K562 (cell line): Measurements from ENCODE around the gene KIF3A. TPM values are rescaled to one million over a fixed set of nuclear protein-coding genes. Genes with fewer than 3 reads are reported as not detected.

ENCODE experiments used
- BDP1 ChIP-seq: IDR thresholded peaks from 3 replicates; pipeline ENCODE4 v1.6.1; 2011; ENCODE audit not compliant: insufficient read length, insufficient read depth
- FOXO4 ChIP-seq: fragments of 450-650 bp; formaldehyde crosslinking; IDR thresholded peaks from 2 replicates; pipeline ENCODE4 v1.4.0; 2020; ENCODE audit warnings: mild to moderate bottlenecking, moderate library complexity
- FUS ChIP-seq: fragments of 200-400 bp; formaldehyde crosslinking; optimal IDR thresholded peaks from 2 replicates; pipeline ENCODE3; 2017; ENCODE audit warnings: low read depth, low read length
- HMGN3 ChIP-seq: IDR thresholded peaks from 2 replicates; pipeline ENCODE4 v1.6.1; 2011; ENCODE audit warnings: borderline replicate concordance, low read depth, mild to moderate bottlenecking, mixed read lengths, low read length; ENCODE audit not compliant: insufficient read length; ENCODE audit errors: extremely low read depth
- JUNB ChIP-seq: fragments of 450-650 bp; formaldehyde crosslinking; conservative IDR thresholded peaks from 2 replicates; pipeline ENCODE4 v1.4.0; 2020; ENCODE audit warnings: mild to moderate bottlenecking
- KDM5B ChIP-seq: fragments of 200-600 bp; sonication (generic); IDR thresholded peaks from 2 replicates; pipeline ENCODE4 v1.6.1; 2012; ENCODE audit warnings: low read depth, mild to moderate bottlenecking, moderate library complexity, low read length, control low read depth, inconsistent platforms; ENCODE audit not compliant: insufficient replicate concordance
- NR3C1 ChIP-seq: sonication (generic); formaldehyde crosslinking; IDR thresholded peaks from 2 replicates; pipeline ENCODE4 v1.8.1; 2022; ENCODE audit warnings: missing genetic modification reagents
- POLR2AphosphoS2 ChIP-seq: IDR thresholded peaks from 2 replicates; pipeline ENCODE4 v1.6.1; 2012; ENCODE audit warnings: low read length, improper control_type of control experiment
- SMAD1 ChIP-seq: fragments of 150-350 bp; IDR thresholded peaks from 2 replicates; pipeline ENCODE4 v1.6.1; 2014; ENCODE audit warnings: low read length, low read depth; ENCODE audit not compliant: partially characterized antibody
- SMAD2 ChIP-seq: fragments of 150-350 bp; IDR thresholded peaks from 2 replicates; pipeline ENCODE4 v1.6.1; 2014; ENCODE audit warnings: low read depth, mild to moderate bottlenecking, low read length
- SP2 ChIP-seq: IDR thresholded peaks from 2 replicates; pipeline ENCODE4 v1.6.1; 2011; ENCODE audit warnings: mild to moderate bottlenecking, low read depth, low read length, moderate library complexity; ENCODE audit not compliant: poor library complexity, severe bottlenecking; ENCODE audit errors: extremely low read depth
- SRSF9 ChIP-seq: fragments of 200-400 bp; formaldehyde crosslinking; IDR thresholded peaks from 2 replicates; pipeline ENCODE4 v1.6.1; 2017; ENCODE audit warnings: low read depth, low read length, borderline replicate concordance
- ZBTB17 ChIP-seq: fragments of 450-650 bp; formaldehyde crosslinking; IDR thresholded peaks from 2 replicates; pipeline ENCODE4 v1.4.0; 2020; ENCODE audit warnings: mild to moderate bottlenecking
- ZNF165 ChIP-seq: fragments of 250-450 bp; sonication (Bioruptor Pico); IDR thresholded peaks from 2 replicates; pipeline ENCODE4 v1.4.0; 2020; ENCODE audit warnings: borderline replicate concordance
- ZNF239 ChIP-seq: fragments of 250-450 bp; sonication (Bioruptor Pico); IDR thresholded peaks from 2 replicates; pipeline ENCODE4 v1.4.0; 2020; ENCODE audit warnings: mild to moderate bottlenecking
- ZNF707 ChIP-seq: fragments of 250-450 bp; sonication (Bioruptor Pico); conservative IDR thresholded peaks from 2 replicates; pipeline ENCODE4 v1.8.0; 2022; ENCODE audit warnings: inconsistent platforms, mild to moderate bottlenecking, moderate library complexity
- ZSCAN32 ChIP-seq: fragments of 450-650 bp; formaldehyde crosslinking; IDR thresholded peaks from 2 replicates; pipeline ENCODE4 v1.4.0; 2020; ENCODE audit warnings: mild to moderate bottlenecking, moderate library complexity
- ZZZ3 ChIP-seq: fragments of 450-650 bp; IDR thresholded peaks from 2 replicates; pipeline ENCODE4 v1.6.1; 2016; ENCODE audit warnings: antibody characterized with exemption, mild to moderate bottlenecking, moderate library complexity
- polyA plus RNA-seq, 8 experiments: library from polyadenylated mRNA; depleted of rRNA in 4 of 8; stranded (reverse) in 5 of 8; unstranded in 3 of 8; fragments of >200 nt; fragmentation: Nextera tagmentation in 2 of 8; fragmentation: Illumina TruSeq in 1 of 8; extraction: Ambion mirVana in 2 of 8; extraction: Trizol in 1 of 8; gene quantifications; 2 replicates each; pipeline versions ENCODE4 v1.2.1 to v1.2.3, GENCODE V29; 2011 to 2014; ENCODE audit warnings: inconsistent platforms in 1 of 8, missing spikeins in 1 of 8
- total RNA-seq, 7 experiments: library from RNA; depleted of rRNA in 6 of 7; stranded (reverse); fragments of >200 nt in 6 of 7; fragmentation: Illumina TruSeq in 2 of 7; extraction: Trizol in 2 of 7; gene quantifications; 2 replicates each; pipeline versions ENCODE4 v1.2.1 to v1.2.3, GENCODE V29; 2011 to 2021; ENCODE audit warnings: low replicate concordance in 1 of 7
- TF ChIP-seq, protein P1 (sequence below): sonication (generic); formaldehyde crosslinking; IDR thresholded peaks from 2 replicates; pipeline ENCODE4 v1.8.0; 2023; ENCODE audit warnings: missing genetic modification reagents, mild to moderate bottlenecking, borderline replicate concordance
- TF ChIP-seq, protein P2 (sequence below): fragments of 250-450 bp; sonication (Bioruptor Pico); IDR thresholded peaks from 2 replicates; pipeline ENCODE4 v1.8.0; 2022; ENCODE audit warnings: moderate library complexity, mild to moderate bottlenecking, inconsistent platforms

The KIF3A gene
- total and polyA plus RNA-seq, 9 of the 15 experiments (the other 6 are each of a cell fraction or from before 2014, with no cell fraction given), result 1.5 to 7.8 (median 6.0) TPM

- TF ChIP-seq HMGN3, result no peak
- no peak for TF ChIP-seq SRSF9
- peak; percentile 88 for TF ChIP-seq ZSCAN32
- TF ChIP-seq FOXO4 (CRISPR knock-in tag), result peak; percentile 93
- TF ChIP-seq SMAD2, result no peak
- peak; percentile 87 for TF ChIP-seq ZNF239 (CRISPR knock-in tag)
- TF ChIP-seq, protein P1, sequence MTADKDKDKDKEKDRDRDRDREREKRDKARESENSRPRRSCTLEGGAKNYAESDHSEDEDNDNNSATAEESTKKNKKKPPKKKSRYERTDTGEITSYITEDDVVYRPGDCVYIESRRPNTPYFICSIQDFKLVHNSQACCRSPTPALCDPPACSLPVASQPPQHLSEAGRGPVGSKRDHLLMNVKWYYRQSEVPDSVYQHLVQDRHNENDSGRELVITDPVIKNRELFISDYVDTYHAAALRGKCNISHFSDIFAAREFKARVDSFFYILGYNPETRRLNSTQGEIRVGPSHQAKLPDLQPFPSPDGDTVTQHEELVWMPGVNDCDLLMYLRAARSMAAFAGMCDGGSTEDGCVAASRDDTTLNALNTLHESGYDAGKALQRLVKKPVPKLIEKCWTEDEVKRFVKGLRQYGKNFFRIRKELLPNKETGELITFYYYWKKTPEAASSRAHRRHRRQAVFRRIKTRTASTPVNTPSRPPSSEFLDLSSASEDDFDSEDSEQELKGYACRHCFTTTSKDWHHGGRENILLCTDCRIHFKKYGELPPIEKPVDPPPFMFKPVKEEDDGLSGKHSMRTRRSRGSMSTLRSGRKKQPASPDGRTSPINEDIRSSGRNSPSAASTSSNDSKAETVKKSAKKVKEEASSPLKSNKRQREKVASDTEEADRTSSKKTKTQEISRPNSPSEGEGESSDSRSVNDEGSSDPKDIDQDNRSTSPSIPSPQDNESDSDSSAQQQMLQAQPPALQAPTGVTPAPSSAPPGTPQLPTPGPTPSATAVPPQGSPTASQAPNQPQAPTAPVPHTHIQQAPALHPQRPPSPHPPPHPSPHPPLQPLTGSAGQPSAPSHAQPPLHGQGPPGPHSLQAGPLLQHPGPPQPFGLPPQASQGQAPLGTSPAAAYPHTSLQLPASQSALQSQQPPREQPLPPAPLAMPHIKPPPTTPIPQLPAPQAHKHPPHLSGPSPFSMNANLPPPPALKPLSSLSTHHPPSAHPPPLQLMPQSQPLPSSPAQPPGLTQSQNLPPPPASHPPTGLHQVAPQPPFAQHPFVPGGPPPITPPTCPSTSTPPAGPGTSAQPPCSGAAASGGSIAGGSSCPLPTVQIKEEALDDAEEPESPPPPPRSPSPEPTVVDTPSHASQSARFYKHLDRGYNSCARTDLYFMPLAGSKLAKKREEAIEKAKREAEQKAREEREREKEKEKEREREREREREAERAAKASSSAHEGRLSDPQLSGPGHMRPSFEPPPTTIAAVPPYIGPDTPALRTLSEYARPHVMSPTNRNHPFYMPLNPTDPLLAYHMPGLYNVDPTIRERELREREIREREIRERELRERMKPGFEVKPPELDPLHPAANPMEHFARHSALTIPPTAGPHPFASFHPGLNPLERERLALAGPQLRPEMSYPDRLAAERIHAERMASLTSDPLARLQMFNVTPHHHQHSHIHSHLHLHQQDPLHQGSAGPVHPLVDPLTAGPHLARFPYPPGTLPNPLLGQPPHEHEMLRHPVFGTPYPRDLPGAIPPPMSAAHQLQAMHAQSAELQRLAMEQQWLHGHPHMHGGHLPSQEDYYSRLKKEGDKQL (CRISPR knock-in tag), result peak; percentile 46; the same call in 1 of the 2 replicates
- peak; percentile 78 for TF ChIP-seq ZNF707 (CRISPR knock-in tag)
- no peak for TF ChIP-seq SMAD1
- TF ChIP-seq FUS, result no peak
- no peak for TF ChIP-seq NR3C1
- peak; percentile 96 for TF ChIP-seq ZNF165 (CRISPR knock-in tag)
- TF ChIP-seq ZZZ3, result no peak
- TF ChIP-seq KDM5B, result peak; percentile 55
- peak; percentile 61; the same call in 1 of the 2 replicates for TF ChIP-seq JUNB (CRISPR knock-in tag)
- TF ChIP-seq ZBTB17, result peak; percentile 95
- TF ChIP-seq, protein P2, sequence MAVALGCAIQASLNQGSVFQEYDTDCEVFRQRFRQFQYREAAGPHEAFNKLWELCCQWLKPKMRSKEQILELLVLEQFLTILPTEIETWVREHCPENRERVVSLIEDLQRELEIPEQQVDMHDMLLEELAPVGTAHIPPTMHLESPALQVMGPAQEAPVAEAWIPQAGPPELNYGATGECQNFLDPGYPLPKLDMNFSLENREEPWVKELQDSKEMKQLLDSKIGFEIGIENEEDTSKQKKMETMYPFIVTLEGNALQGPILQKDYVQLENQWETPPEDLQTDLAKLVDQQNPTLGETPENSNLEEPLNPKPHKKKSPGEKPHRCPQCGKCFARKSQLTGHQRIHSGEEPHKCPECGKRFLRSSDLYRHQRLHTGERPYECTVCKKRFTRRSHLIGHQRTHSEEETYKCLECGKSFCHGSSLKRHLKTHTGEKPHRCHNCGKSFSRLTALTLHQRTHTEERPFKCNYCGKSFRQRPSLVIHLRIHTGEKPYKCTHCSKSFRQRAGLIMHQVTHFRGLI, result peak; percentile 96
- no peak for TF ChIP-seq POLR2AphosphoS2
- no peak for TF ChIP-seq SP2
- no peak for TF ChIP-seq BDP1
Observed at GRCh38 chr5:132666310-132667123, 70.8 kb downstream of the KIF3A start (continued).
